Muscle of arm (tissue), 12 donors: ENCODE measurements around the gene GRIK4. TPM values are rescaled to one million over a fixed set of nuclear protein-coding genes. Genes with fewer than 3 reads are reported as not detected.
"Not testable (repeated sequence)": the region's sequence is repeated elsewhere in the genome, so short reads cannot be mapped to it uniquely, and the experiment has no call there.

ENCODE experiments used
- DNase-seq: peaks from one replicate; pipeline ENCODE4 v3.0.0-alpha.2; 2013
- polyA plus RNA-seq, 12 donors: library from polyadenylated mRNA; unstranded; fragments of 120-200 nt; gene quantifications; one replicate each; pipeline ENCODE4 v1.2.1, GENCODE V29; 2013; ENCODE audit not compliant: insufficient read length in 12 of 12

The GRIK4 gene
- polyA plus RNA-seq, 12 donors, result 0.21 to 2.0 (median 0.42) TPM; not detected in 2

DNA sequence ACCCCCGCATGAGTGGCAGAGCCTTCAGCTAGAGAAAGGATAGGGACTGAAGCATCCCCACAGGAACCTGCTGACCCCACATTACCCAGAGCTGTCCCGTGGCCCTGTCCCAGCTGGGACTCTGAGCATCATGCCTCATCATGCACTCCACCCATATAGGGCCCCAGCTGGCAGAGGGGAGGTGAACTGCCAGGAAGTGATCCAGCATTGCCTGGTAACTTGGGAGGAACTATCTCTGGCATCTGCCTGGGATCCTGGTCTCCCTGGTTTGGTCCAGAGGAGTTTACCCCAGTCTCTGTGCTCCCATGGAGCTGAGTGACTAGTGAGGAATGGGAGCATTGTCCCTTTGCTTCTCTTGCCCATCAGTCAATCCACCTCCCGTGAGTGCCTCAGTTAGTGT lies 228.8 kb downstream of the GRIK4 start:
- DNase-seq, result no peak

DNA sequence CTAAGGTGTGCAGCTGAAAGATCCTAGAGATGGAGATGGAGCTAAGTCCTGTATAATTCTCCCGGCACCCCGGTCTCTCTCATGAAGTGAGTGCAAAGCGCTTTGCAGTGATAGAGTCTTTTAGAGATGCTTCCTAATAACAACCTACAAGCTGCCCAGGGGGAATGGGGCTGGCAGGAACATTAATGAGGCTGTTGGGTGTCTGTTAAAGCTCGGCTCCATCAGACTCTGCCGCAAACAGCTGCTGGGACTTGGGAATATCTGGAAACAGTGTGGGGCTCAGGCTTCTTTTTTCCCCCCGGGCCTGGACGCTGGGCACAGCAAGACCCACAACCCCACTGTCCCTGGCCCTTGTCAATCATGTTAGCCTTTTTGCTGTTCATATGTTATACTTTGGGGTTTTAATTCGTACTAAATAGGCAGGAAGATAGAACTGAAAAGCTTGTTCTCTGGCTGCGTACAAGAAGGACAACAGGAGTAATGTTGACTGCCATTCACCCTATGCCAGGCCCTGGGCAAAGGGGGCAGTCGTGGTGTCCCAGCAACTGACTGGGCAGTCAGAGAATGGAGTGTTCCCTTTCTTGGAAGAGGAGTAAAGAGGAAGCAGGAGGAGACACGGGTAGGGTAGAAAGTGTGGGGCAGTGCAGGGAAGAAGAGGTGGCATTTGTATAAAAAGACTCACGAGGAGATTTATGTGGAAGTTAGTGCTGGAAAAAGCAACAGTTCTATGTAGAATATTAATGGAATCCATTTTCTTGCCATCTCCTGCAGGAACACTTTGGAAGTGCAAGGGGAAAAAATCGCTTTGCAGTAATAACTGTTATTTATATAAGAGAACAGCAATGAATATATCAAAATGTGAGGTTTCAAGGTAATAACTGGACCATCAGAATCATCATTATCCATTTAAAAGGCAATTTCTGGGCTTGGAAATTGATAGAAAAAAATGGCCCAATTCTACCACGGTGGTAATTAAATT lies 232.8 kb downstream of the GRIK4 start:
- DNase-seq, result no peak

DNA sequence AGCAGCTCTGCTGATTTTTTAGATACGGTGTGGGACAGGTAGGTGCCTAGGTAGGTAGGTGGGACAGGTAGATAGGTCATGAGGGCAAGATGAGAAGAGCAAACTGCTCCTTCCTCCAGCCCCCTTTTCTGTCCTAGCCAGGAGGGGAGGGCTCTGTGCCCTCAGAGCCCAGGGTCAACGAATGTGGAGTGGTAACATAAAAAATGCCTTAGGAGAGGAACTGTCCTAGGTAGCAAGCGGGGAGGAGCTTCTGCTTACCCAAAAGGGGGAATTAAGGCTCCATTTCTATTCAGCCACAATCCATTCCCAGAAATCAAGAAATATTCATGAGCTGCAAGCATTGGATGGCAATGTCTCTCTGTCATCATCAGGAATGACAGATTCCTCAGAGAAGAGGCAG lies 234.8 kb downstream of the GRIK4 start:
- no peak for DNase-seq

DNA sequence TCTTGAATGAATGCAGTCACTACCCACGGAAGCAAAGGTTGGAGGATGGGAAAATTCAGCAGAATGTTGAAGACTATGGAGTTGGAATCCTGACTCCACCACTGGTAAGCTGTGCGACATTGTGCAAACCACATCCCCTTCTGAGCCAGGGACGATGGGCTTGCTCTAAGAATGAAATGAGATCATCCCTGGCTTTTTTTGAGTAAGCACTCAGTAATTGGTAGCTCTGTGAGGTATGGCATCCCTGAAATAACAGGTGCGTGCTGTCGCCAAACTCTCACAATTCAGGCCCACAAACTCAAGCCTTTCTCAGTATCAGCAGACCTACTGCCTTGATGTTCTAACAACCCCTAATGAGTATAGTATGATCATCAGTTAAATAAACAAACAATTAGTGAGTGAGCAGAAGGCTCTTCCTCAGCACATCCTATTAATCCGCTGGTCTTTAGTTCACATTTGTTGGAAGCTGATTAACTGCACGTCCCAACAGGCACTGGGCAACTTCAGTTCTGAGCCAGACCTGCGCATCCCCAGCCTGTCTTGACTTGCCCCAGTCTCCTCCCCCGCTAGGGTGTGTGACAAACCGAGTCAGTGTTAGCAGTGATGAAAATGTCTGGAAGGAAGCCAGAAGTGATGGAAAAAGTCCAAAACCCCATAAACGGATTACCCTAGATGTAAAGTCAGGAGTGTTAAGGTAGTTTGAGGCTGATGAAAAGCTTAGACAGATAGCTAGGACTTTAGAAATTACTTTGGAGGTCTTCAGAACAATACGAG lies 235.5 kb downstream of the GRIK4 start:
- DNase-seq, result no peak

DNA sequence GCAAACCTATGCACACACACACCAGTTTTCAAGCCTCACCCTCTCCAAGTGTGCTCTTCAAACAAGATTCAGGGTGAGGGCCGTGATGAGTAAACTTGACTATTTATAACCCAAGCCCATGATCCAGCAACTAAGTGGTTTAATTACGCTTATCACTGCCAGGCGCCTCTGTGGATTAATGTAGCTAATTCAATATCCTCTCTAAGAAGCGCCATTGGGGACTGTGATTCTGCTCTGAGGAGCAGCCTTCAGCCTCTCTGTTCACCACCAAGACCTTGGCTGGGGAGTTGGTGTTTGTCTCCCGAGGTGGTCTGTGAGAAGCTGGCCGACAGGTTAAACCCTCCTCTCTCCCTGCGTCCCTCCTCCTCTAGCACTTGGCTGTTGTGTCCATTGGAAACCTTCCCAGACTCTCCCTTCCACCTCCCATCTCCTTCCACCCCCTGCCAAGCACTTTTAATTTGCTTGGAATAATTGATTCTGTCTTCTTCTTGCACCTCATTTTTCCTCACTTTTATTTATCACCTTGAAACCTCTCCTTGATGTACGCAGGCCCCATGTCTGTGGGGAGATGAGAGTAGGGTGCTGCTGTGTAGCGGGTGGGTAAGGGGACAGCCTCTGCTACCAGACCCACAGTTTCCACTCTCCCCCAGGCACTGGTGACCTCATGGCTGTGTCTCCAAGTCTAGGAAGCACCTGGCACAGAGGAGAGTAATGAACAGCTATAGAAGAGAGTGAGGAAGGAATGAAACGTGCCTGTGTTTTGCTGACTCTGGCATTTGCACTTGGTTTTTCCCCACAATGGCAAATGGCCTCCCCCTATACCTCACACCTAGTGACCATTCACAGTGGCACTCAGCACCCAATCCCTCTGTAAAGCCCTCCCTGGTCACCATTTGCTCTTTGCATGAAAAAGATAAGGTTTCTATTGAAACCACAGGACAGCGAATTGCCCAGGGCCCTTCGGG lies 236.6 kb downstream of the GRIK4 start:
- DNase-seq, result no peak

DNA sequence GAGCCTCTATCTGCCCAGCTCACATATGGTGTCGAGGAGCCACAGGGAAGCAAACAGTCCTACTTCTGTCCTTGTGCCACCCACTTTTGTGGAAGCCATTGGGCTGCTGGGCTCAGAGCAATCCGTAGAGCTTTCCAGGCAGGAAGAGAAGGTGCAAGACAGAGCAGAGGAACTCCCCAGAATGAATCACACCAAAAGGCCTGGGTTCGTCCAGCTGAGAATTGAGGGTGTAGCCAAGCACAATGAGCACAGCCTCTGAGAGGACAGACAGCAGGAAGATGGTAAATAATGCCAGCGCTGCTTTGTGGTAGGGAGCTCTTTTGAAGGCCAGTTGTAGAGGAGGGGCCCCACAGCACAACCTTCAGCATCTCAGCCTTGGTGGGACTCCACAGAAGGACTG lies 237.8 kb downstream of the GRIK4 start:
- DNase-seq, result no peak

DNA sequence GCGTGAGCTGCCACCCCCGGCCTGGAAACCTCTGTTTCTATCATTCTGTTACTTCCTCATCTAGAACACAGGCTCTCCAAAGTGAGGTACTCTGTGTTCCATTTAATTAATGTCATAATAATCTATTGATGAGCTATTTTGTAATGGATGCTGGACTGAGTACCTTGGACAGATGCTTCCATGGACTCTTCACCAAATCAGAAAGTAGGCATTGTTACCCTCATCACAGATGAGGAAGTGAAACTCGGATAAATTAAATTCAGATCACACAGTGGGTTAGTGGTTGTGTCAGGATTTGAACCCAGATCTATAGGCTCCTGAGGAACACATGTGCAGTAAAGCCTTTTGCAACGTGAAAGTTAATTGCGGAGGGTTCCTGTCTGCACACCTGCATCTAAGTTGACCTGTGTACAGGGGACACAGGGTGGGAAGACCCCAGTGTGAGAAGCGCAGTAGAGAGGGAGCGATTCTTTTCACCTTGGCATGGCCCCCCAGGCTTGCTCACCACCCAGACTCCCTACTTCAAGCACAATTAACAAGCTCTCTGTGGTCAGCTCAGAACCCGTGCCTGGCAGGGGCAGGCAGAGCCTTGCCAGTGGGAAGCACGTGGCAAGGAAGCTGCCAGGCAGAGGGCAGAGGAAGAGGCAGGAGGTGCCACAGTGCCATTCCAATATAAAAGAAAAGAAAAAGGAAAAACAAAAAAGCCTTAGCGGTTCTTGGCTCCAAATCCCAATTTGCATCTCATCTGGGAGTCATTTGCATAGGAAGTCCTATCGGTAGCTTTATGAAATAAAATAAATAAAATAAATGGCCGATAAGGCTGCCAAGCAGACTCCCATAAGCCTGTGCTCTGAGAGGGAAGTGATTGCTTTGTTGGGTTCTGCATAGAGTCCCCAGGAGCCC lies 239.3 kb downstream of the GRIK4 start:
- DNase-seq, result no peak

DNA sequence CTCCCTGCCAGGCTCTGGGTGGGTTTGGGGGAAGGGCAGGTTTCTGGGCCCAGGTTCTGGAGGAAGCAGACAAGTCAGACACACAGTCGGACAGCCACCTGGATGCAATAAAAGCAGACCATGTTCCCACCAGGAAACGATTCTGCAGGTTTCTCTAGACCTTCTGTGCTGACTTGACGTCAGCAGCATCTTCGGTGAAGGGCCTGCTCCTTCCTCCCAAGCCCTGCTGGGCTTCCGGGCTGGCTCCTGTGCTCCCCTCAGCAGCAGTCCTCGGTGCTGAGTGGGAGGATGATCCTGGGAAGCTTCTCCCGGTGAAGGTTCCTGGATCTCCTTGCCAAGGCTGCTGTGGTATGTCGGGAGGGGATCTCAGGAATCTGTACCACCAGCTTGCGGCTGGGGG lies 240.0 kb downstream of the GRIK4 start:
- DNase-seq, result no peak

DNA sequence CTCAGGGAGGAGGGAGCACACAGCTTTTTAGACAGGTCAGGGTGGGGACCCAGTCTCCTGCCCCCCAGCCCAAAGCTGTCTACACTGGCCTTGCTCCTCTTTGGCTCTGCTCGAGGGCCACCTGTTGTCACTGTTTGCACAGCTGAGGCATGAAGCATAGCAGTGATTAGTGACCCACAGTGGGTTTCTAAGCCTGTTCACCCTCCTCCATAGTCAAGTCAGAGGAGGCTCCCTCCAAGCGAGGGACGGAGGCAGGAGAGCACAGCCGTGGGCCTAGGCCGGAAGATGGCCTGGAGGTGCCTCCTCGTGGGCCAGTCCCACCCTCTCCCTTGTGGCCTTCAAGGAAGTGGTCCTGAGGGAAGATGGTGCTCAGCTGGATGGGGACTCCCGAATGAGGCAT lies 241.1 kb downstream of the GRIK4 start:
- no peak for DNase-seq

DNA sequence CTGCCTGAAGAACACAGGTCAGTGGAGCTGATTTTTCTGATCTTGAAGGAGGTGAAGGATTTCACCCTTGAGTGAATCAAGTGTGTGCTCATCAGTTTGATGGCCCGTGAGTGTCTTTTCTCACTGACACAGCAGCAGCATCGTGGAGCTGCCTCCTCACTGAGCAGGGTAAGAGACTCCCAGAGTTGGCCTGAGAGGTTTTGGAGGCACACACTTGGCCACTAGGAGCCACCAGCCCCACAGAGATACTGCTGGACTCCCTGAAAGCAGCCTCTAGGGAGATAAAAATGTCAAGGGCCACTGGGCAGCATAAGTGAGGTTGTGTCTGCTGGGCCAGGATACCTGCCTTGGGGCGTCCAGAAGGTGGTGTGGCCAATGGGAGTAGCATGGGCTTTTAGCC lies 245.4 kb downstream of the GRIK4 start:
- no peak for DNase-seq

DNA sequence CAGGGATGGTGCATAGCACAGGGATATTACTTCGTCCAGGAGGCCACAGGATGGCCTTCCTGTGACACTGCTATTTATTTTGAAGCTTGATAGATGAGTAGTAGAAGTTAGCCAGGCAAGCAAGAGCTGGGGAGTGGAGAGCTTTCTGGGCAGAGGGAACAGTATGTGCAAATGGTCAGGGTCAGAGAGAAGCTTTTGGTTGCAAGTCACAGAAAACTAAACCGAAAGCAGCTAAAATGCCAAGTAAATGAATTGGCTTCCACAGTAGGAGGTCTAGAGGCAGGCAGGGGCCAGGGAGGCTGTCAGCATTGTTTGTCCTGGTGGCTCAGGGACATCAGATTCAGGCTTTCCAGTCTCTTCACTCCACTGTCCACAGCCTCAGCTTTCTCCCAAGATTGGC lies 247.5 kb downstream of the GRIK4 start:
- DNase-seq, result no peak

DNA sequence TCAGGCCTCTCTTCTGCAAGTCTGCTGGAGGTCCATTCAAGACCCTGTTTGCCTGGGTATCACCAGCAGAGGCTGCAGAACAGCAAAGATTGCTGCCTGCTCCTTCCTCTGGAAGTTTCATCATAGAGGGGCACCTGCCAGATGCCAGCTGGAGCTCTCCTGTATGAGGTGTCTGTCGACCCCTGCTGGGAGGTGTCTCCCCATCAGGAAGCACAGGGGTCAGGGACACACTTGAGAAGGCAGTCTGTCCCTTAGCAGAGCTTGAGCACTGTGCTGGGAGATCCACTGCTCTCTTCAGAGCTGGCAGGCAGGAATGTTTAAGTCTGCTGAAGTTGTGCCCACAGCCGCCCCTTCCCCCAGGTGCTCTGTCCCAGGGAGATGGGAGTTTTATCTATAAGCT lies 254.2 kb downstream of the GRIK4 start:
- DNase-seq, result not testable (repeated sequence)

DNA sequence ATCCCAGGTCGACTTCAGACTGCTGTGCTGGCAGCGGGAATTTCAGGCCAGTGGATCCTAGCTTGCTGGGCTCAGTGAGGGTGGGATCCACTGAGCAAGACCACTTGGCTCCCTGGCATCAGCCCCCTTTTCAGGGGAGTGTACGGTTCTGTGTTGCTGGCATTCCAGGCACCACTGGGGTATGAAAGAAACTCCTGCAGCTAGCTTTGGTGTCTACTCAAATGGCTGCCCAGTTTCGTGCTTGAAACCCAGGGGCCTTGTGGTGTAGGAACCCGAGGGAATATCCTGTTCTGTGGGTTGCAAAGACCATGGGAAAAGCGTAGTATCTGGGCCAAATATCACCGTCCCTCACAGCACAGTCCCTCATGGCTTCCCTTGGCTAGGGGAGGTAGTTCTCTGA lies 254.8 kb downstream of the GRIK4 start:
- no peak for DNase-seq

DNA sequence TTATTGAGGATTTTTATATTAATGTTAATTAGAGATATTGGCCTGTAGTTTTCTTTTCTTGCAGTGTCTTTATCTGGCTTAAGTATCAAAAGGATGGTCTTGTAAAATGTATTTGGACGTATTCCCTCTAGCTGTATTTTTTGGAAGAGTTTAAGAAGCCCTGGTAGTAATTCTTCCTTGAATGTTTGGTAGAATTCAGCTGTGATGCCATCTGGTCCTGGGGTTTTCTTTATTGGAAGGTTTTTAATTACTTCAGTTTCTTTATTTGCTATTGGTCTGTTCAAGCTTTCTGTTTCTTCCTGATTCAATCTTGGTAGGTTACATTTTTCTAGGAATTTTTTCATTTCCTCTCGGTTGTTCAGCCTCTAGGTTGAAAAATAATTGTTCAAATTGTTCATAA lies 257.4 kb downstream of the GRIK4 start:
- DNase-seq, result no peak

DNA sequence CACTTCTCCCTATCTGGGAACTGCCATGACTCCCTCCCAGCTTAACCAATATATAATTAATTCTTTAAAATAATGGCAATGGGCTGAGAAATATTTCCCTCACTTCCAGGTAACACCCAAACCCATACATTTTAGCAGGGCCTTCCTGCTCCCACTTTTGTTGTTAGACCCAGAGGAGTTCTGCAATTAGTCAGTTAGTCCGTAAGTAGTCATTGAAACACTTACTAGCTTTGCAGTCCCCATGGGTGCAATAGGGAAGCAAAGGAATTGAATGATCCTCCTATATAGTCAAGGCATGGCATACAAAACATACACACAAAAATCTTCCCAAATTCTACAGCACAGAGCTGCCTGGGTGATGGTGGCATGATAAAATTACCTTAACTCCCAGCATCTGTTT lies 258.4 kb downstream of the GRIK4 start:
- no peak for DNase-seq

DNA sequence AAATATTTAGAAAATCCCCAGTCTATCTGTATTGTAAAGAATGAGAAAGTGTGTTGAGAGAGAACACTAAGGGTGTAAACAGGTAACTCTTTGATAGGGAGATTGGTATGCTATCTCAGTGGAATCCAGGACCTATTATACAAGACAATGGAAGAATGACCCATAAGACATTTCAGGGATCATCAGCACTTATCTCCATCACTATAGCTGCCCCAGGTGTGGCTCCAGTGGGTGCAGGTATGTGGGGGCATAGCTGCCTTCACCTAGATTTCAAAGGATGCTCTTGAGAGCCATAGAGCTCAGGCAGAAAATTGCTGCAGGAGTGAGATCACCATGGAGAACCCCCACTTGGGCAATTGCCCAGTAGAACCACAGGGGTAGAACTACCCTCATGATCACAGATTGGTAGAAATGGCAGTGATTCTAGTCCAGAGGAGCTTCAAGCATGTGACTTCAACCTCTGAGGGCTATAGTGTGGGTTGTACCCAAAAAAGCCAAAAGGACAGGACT lies 260.1 kb downstream of the GRIK4 start:
- DNase-seq, result no peak

DNA sequence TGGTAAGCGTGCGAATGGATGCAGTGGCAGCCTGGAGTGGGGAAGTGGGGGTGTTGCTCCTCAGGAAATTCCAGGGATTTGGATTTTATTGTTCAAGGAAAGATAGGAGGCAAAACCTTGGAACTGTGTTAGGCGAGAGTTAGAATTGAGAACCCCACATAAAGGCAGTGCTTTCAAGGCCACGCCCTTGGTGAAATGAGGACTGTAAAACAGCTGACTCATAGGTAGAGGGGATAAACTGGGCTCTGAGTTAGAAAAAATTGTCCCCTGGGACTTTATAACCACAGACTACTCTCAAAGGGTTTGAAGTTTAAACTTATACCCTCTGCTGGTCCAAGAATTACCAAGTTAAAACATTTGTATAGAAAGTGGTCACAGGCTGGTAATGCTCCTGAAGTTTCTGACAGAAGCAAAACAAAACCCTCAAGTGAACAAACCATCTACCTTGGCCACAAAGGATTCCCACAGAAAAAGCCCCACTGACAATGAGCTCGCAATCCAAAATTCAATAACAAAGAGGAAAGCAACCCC lies 262.0 kb downstream of the GRIK4 start:
- no peak for DNase-seq

DNA sequence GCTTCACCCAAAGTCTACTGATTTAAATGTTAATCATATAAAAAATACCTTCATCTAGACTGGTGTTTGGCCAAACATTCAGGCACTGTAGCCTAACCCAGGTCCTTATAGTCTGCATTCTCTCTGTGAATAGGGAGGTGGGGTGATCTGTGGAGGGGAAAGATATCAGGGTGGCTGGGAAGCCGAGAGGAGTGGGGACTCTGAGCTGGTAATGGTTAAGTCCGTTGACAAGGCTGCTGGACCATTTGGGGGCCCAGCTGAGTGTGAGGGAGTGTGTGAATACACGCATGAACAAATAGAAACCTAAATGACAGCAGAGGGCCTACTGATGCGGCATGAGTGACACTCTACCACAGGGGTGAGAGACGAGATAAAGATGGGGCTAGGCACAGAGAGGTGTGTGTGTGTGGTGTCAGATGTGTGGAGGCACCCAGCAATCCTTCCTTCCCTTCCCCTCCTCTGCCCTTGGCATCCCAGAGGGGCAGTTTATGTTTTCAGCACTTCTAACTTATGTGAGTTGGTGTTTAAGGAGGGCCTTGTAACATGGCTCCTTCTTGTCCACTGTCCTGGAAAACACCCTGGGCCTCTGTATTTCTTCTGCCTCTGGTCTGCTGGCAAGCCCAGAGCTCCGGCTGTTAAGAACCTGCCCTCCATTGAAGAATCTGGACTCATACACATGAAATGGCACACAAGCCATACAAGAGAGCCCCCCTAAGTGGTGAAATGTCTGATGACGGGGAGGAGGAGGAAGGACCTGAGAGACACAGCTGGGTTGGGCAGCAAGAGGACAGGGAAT lies 263.2 kb downstream of the GRIK4 start:
- DNase-seq, result no peak
